ENCODE data around the gene TMEM14C.

The TMEM14C gene

DNA sequence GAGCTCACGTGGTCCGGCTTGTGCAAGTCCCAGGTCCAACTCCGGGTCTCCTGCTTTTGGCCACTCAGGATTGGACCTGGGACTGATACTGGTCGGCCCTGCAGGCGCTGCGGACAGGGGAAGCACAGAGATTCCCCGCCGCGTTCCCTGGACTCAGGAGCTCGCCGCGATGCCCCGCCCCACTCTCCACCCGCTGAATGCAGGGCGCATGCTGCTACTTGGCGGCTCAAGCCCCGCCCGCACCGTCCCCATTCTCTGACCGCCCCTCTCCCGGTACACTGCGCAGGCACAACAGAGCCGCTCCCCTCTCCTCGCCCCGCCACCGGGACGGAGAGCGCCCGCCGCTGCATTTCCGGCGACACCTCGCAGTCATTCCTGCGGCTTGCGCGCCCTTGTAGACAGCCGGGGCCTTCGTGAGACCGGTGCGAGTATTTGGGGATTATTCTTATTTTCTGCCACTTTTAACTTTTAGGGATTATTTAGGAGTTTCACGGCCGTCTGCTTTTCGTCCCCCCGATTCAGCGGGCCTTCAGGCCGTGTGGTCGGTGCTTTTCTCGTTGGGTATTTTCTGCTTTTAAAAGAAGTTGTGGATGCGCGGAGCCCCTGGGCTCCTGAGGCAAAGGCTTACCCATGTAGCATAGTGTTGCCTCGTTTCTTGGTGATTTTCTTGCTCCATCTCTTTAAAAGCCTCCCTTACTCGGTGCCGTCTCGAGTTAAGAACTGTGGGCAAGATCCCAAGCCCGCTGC is at the start of gene TMEM14C:
TSS of gene TMEM14C (plus strand) at position 251 of the 747 bp plus-strand sequence. CDS start 1,544 bp downstream, outside the sequence.
- Histone ChIP-seq H3K27me3 (ENCODE audit: insufficient read depth, low read length, poor library complexity, severe bottlenecking) (no peaks in the 10 kb centered on the region), H3K9ac (ENCODE audit: low read depth, low read length, poor library complexity, severe bottlenecking) (peak within 1 kb of the TSS; percentile 82), H4K20me1 (ENCODE audit: insufficient read depth, low read length, poor library complexity, severe bottlenecking) (no peaks in the 10 kb centered on the region), H3K9me3 (ENCODE audit: insufficient read depth, low read depth, low read length) (no peaks in the 10 kb centered on the region), H3K4me1 (ENCODE audit: insufficient read depth, low read length, poor library complexity, severe bottlenecking) (peaks cover 31% of the 10 kb centered on the region), H3K9me2 (replicated peaks; ENCODE audit: low read depth, low read length) (no peaks in the 10 kb centered on the region), H3K79me2 (ENCODE audit: insufficient read depth, low read length) (peaks cover 26% of the 10 kb centered on the region), H3K4me2 (ENCODE audit: low read depth, low read length, poor library complexity, severe bottlenecking) (peak within 1 kb of the TSS; percentile 90), H3K4me3 (ENCODE audit: low read length, poor library complexity, severe bottlenecking) (peak within 1 kb of the TSS; percentile 87), H3K36me3 (ENCODE audit: insufficient read depth, low read length) (no peaks in the 10 kb centered on the region), H3F3A (ENCODE audit: low read depth) (no peaks in the 10 kb centered on the region), H2AFZ (ENCODE audit: low read length) (peak within 1 kb of the TSS; percentile 92)
- TF ChIP-seq EZH2phosphoT487 (IDR thresholded peaks at IDR 0.05; ENCODE audit: borderline replicate concordance) = no peak
- TF ChIP-seq, protein P1, sequence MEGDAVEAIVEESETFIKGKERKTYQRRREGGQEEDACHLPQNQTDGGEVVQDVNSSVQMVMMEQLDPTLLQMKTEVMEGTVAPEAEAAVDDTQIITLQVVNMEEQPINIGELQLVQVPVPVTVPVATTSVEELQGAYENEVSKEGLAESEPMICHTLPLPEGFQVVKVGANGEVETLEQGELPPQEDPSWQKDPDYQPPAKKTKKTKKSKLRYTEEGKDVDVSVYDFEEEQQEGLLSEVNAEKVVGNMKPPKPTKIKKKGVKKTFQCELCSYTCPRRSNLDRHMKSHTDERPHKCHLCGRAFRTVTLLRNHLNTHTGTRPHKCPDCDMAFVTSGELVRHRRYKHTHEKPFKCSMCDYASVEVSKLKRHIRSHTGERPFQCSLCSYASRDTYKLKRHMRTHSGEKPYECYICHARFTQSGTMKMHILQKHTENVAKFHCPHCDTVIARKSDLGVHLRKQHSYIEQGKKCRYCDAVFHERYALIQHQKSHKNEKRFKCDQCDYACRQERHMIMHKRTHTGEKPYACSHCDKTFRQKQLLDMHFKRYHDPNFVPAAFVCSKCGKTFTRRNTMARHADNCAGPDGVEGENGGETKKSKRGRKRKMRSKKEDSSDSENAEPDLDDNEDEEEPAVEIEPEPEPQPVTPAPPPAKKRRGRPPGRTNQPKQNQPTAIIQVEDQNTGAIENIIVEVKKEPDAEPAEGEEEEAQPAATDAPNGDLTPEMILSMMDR (conservative IDR thresholded peaks at IDR 0.05; ENCODE audit: low read length) = no peak

DNA sequence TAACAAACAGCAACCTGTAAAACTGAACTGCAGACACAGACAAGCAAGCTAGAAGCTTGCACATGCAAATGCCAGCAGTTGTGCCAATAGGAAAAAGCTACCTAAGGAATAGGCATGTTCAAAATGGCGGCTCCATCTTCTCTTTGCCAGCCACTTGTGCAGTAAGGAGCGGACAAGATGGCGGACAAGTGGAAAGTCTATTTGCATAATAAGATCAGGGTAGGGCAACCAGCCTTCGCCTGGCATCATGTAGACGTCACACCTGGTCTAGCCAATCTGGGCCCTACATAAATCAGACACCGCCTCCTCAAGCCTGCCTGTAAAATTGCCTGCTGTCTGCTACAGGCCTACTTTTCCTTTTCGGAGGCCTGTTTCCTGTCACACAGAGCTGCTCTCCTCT is 46.5 kb upstream of the TMEM14C start:
- Histone ChIP-seq H3K9me2 (replicated peaks; ENCODE audit: low read depth, low read length) (no peaks in the 10 kb centered on the region), H3K4me1 (ENCODE audit: insufficient read depth, low read length, poor library complexity, severe bottlenecking) (no peaks in the 10 kb centered on the region), H3K36me3 (ENCODE audit: insufficient read depth, low read length) (no peaks in the 10 kb centered on the region), H3K79me2 (ENCODE audit: insufficient read depth, low read length) (no peaks in the 10 kb centered on the region), H3K9me3 (ENCODE audit: insufficient read depth, low read depth, low read length) (no peaks in the 10 kb centered on the region), H3K27me3 (ENCODE audit: insufficient read depth, low read length, poor library complexity, severe bottlenecking) (no peaks in the 10 kb centered on the region), H3F3A (ENCODE audit: low read depth) (no peaks in the 10 kb centered on the region), H3K4me2 (ENCODE audit: low read depth, low read length, poor library complexity, severe bottlenecking) (no peak overlapping the region), H3K4me3 (ENCODE audit: low read length, poor library complexity, severe bottlenecking) (no peak overlapping the region), H3K9ac (ENCODE audit: low read depth, low read length, poor library complexity, severe bottlenecking) (no peak overlapping the region), H4K20me1 (ENCODE audit: insufficient read depth, low read length, poor library complexity, severe bottlenecking) (no peaks in the 10 kb centered on the region), H2AFZ (ENCODE audit: low read length) (no peak overlapping the region)
- no peak for TF ChIP-seq EZH2phosphoT487 (IDR thresholded peaks at IDR 0.05; ENCODE audit: borderline replicate concordance)
- TF ChIP-seq, protein P1 (conservative IDR thresholded peaks at IDR 0.05; ENCODE audit: low read length) = no peak

DNA sequence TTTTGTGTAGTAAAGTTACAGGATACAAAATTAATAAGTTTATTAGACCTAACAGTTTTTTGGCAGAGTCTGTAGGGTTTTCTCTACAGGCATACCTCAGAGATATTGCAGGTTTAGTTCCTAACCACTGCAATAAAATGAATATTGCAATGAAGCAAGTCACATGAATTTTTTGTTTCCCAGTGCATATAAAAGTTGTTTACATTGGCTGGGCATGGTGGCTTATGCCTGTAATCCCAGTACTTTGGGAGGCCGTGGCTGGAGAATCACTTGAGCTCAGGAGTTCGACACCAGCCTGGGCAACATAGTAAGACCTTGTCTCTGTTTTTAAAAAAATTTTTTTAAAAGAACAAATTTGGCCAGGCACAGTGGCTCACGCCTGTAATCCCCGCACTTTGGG is 44.4 kb upstream of the TMEM14C start:
- Histone ChIP-seq H3K9ac (ENCODE audit: low read depth, low read length, poor library complexity, severe bottlenecking) (no peak overlapping the region), H3K4me1 (ENCODE audit: insufficient read depth, low read length, poor library complexity, severe bottlenecking) (peaks cover 5% of the 10 kb centered on the region), H3K9me3 (ENCODE audit: insufficient read depth, low read depth, low read length) (peaks cover 2% of the 10 kb centered on the region; the same call in 1 of the 2 replicates), H2AFZ (ENCODE audit: low read length) (no peak overlapping the region), H4K20me1 (ENCODE audit: insufficient read depth, low read length, poor library complexity, severe bottlenecking) (no peaks in the 10 kb centered on the region), H3F3A (ENCODE audit: low read depth) (no peaks in the 10 kb centered on the region), H3K27me3 (ENCODE audit: insufficient read depth, low read length, poor library complexity, severe bottlenecking) (no peaks in the 10 kb centered on the region), H3K36me3 (ENCODE audit: insufficient read depth, low read length) (no peaks in the 10 kb centered on the region), H3K9me2 (replicated peaks; ENCODE audit: low read depth, low read length) (no peaks in the 10 kb centered on the region), H3K4me2 (ENCODE audit: low read depth, low read length, poor library complexity, severe bottlenecking) (no peak overlapping the region), H3K4me3 (ENCODE audit: low read length, poor library complexity, severe bottlenecking) (no peak overlapping the region), H3K79me2 (ENCODE audit: insufficient read depth, low read length) (no peaks in the 10 kb centered on the region)
- no peak for TF ChIP-seq EZH2phosphoT487 (IDR thresholded peaks at IDR 0.05; ENCODE audit: borderline replicate concordance)
- TF ChIP-seq, protein P1 (conservative IDR thresholded peaks at IDR 0.05; ENCODE audit: low read length) = no peak

Measured in Loucy (cell line).